SH-SY5Y (cell line): ENCODE results near the gene LRRC23.

ENCODE experiments used
- GATA2 ChIP-seq: IDR thresholded peaks from 2 replicates; pipeline ENCODE4 v1.6.1; 2011; ENCODE audit warnings: mild to moderate bottlenecking, low read depth, low read length
- GATA3 ChIP-seq: IDR thresholded peaks from 2 replicates; pipeline ENCODE4 v1.6.1; 2011; ENCODE audit warnings: low read depth, mild to moderate bottlenecking, low read length, moderate library complexity

DNA sequence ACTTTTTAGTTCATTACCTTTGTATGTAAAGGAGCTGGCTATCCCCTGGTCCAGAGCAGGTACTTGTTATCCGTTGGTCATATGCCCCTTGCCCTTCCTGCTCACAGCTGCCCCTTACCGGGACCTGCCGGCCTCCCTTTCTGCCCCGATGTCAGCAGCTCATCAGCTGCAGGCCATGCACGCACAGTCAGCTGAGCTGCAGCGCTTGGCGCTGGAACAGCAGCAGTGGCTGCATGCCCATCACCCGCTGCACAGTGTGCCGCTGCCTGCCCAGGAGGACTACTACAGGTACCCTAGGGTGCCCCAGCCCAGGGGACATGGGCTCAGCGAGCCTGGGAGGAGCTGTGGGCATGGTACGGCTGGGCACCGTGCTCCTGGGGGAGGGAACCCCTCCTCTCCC, 36.6 kb downstream of the LRRC23 start:
- no peak for TF ChIP-seq GATA2
- TF ChIP-seq GATA3: no peak
